Heart left ventricle (tissue), 16 donors: ENCODE measurements around the gene NRSN1. TPM values are rescaled to one million over a fixed set of nuclear protein-coding genes. Genes with fewer than 3 reads are reported as not detected.

Experiments used
- ATAC-seq, 4 donors: fragments of 200-7000 bp; cut with Tn5 transposase; one replicate each; pipeline ENCODE4 v1.9.1; 2020 to 2022; ENCODE audit warnings: moderate library complexity in 4 of 4, mild to moderate bottlenecking in 3 of 4, moderate number of reproducible peaks in 1 of 4
- DNase-seq, 5 donors: peaks; one replicate each; pipeline ENCODE4 v3.0.0-alpha.2; 2020
- H3K27ac ChIP-seq, 12 donors: fragments of 200-600 bp; sonication (generic) in 4 of 12; one replicate each; pipeline versions ENCODE4 v1.5.0 to v1.8.0; 2016 to 2022; ENCODE audit warnings: mild to moderate bottlenecking in 2 of 12
- H3K27me3 ChIP-seq, 9 donors: fragments of 200-600 bp; sonication (generic) in 2 of 9; one replicate each; pipeline versions ENCODE4 v1.5.1 to v1.8.0; 2016 to 2022; ENCODE audit warnings: mild to moderate bottlenecking in 3 of 9
- H3K36me3 ChIP-seq, 9 donors: fragments of 200-600 bp; sonication (generic) in 2 of 9; one replicate each; pipeline versions ENCODE4 v1.5.0 to v1.8.0; 2018 to 2022; ENCODE audit warnings: mild to moderate bottlenecking in 2 of 9
- H3K4me1 ChIP-seq, 12 donors: fragments of 200-600 bp; sonication (generic) in 4 of 12; one replicate each; pipeline versions ENCODE4 v1.5.0 to v1.8.0; 2016 to 2022; ENCODE audit warnings: mild to moderate bottlenecking in 3 of 12
- H3K4me3 ChIP-seq, 12 donors: fragments of 200-600 bp; sonication (generic) in 4 of 12; one replicate each; pipeline versions ENCODE4 v1.5.0 to v1.8.0; 2017 to 2022; ENCODE audit warnings: mild to moderate bottlenecking in 9 of 12, moderate library complexity in 4 of 12
- H3K9me3 ChIP-seq, 12 donors: fragments of 200-600 bp; sonication (generic) in 4 of 12; one replicate each; pipeline versions ENCODE4 v1.5.0 to v1.8.0; 2016 to 2022; ENCODE audit warnings: mild to moderate bottlenecking in 1 of 12
- CTCF ChIP-seq, 12 donors: fragments of 200-600 bp; sonication (generic) in 4 of 12; IDR thresholded peaks; one replicate each; pipeline versions ENCODE4 v1.5.0 to v1.8.0; 2018 to 2022; ENCODE audit warnings: antibody characterized with exemption in 12 of 12, mild to moderate bottlenecking in 5 of 12
- POLR2A ChIP-seq, 2 donors: fragments of 450-650 bp; IDR thresholded peaks; one replicate each; pipeline ENCODE4 v1.6.1; 2017; ENCODE audit warnings: antibody characterized with exemption in 2 of 2, mild to moderate bottlenecking in 2 of 2, moderate library complexity in 2 of 2
- WGBS, 4 donors: extraction: QIAGEN DNeasy Blood & Tissue Kit in 2 of 4; methylation state at CpG; one replicate each; pipeline versions ENCODE4 v1.1.5 to v1.1.7; 2013 to 2018; 5-methylcytosine and 5-hydroxymethylcytosine counted together
- intact Hi-C, 10 donors: fragments of 100-400 bp; cut with DNase I; formaldehyde crosslinking; loops; one replicate each; pipeline versions ENCODE4 v1.11.1 to v1.14.2; 2022
- polyA plus RNA-seq, 2 donors: library from polyadenylated mRNA; stranded (reverse); fragments of 200-250 nt; gene quantifications; one replicate each; pipeline ENCODE4 v1.2.3, GENCODE V29; 2013
- total RNA-seq, 9 donors: library from RNA; depleted of rRNA in 2 of 9; stranded (reverse); fragments of >200 nt in 2 of 9; fragmentation: NEBNext Ultra II Directional in 3 of 9; extraction: Animal tissue kit (Norgen Biotek cat#: 25700) in 3 of 9; gene quantifications; one replicate each; pipeline versions ENCODE4 v1.1.0 to v1.2.4, GENCODE V29; 2016 to 2023
- donor health status: ischemic (EF 13 %, LVEDD 7.1; RV severe dilation, severe dysfunction).
- donor health status: healthy with polysubstance abuse.
- donor health status: DM: no; HTN: yes; CAD: no.
- donor health status: DM: no; HTN: no; CAD: no.
- donor health status: ischemic (EF 25% LVEDD 6.9; RV normal size, moderate dysfunction).
- donor health status: ischemic (EF 25% LVEDD 5.7; RV mildly dilated, moderate dysfunction).
- donor health status: healthy.
- donor health status: DM: yes; HTN: yes; CAD: no.
- donor health status: ischemic (EF 35%, LVEDD 5.7; RV mildly dilated, moderate dysfunction).
- donor health status: nonischemic (EF 11% LVEDD 7.7; RV severe dilation, severe dysfunction).
- donor health status: DM: yes; HTN: yes; CAD: no.
- donor health status: PGD.
- donor health status: ischemic (EF 29% LVEDD 5.4; RV normal size, mild dysfunction).
- donor health status: nonischemic (EF 23%, LVEDD 6.1; RV moderate dilation, normal function).

NRSN1 gene
- total and polyA plus RNA-seq, 11 donors = not detected

DNA sequence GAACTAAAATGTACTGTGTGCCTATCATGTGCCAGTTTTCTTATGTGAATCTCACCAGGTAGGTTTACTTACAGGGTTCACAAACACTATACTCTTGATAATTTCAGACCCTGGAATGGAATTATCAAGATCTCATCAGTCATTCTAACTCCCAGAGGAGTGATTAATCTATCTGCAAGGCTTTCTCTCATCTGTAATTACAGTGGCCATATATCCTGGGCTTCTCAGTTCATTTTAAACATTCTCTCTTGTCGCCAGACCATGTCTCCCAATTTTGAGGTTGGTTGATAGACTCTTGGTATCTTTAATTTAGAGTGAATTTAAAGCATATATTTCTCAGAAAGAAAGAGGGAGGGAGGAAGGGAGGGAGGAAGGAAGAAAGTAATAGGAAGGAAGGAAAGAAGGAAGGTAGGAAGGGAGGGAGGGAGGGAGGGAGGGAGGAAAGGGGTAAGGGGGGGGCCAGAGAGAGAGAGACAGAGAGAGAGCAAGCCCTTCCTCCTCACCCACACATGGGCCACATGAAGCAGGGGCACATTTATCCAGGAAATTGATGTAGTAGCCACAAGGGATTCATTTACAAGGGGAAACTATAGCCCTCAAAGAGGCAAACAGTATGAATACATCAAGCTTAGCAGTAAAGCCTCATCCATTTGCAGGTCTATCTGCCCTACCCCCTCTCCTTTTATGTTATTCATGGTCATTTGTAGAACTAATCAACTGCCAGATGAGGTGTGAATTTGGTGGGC lies 25.8 kb upstream of the NRSN1 start:
- Histone ChIP-seq H3K4me3 (no peak overlapping the region), H3K9me3 (no peaks in the 10 kb centered on the region), H3K27ac (no peak overlapping the region), H3K36me3 (no peaks in the 10 kb centered on the region), H3K27me3 (peaks cover 0 to 15% (median 0%) of the 10 kb centered on the region in 9 donors), H3K4me1 (no peaks in the 10 kb centered on the region)
- DNase-seq = no peak
- no peak for ATAC-seq
- no peak for TF ChIP-seq POLR2A (IDR thresholded peaks at IDR 0.05)
- TF ChIP-seq CTCF (IDR thresholded peaks at IDR 0.05) = no peak
- intact Hi-C loops = no loop called here
- 62 to 76% (median 62%) methylated on average over 1 of the region's 1 CpG for WGBS, 4 donors

GRCh38 chr6:24100770-24101155 lies 25.3 kb upstream of the NRSN1 start:
- DNase-seq (no peak), ATAC-seq (no peak)
- Histone ChIP-seq H3K9me3 (no peaks in the 10 kb centered on the region), H3K4me1 (no peaks in the 10 kb centered on the region), H3K4me3 (no peak overlapping the region), H3K36me3 (no peaks in the 10 kb centered on the region), H3K27ac (no peak overlapping the region), H3K27me3 (peaks cover 0 to 15% (median 0%) of the 10 kb centered on the region in 9 donors)
- intact Hi-C loops = no loop called here
- 12 to 30% (median 25%) methylated on average over 2 of the region's 2 CpGs for WGBS, 4 donors
- no peak for TF ChIP-seq CTCF (IDR thresholded peaks at IDR 0.05)
- no peak for TF ChIP-seq POLR2A (IDR thresholded peaks at IDR 0.05)

GRCh38 chr6:24105191-24105590 lies 20.8 kb upstream of the NRSN1 start:
- DNase-seq (no peak), ATAC-seq (no peak)
- H3K4me1 ChIP-seq = no peaks in the 10 kb centered on the region
- 40 to 64% (median 52%) methylated on average over 2 of the region's 2 CpGs for WGBS, 4 donors
- TF ChIP-seq POLR2A (IDR thresholded peaks at IDR 0.05) (no peak), CTCF (IDR thresholded peaks at IDR 0.05) (no peak)
- no peak overlapping the region for H3K27ac ChIP-seq
- no peaks in the 10 kb centered on the region for H3K9me3 ChIP-seq
- H3K36me3 ChIP-seq = no peaks in the 10 kb centered on the region
- intact Hi-C loops = no loop called here
- H3K27me3 ChIP-seq = peaks cover 0 to 9% (median 0%) of the 10 kb centered on the region in 9 donors
- no peak overlapping the region for H3K4me3 ChIP-seq

DNA sequence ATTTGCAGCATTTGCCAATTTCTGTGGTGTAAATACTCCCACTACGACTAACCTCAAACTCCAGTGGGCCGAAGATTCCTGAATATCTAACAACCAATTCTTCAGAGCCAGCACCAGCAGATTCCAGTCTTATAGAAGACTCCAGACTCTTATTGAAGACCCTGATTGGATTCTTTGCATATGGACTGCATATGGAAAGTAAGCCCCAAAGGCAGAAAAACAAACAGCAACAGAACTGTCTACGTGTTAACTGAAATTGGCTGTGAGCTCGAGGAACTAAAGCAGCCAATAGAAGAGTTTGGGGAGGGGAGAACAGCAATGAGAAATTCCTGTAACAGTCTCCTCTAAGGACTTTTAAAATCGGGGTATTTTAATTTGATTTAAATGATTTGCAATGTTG lies 19.7 kb upstream of the NRSN1 start:
- no peaks in the 10 kb centered on the region for H3K4me1 ChIP-seq
- H3K9me3 ChIP-seq = no peaks in the 10 kb centered on the region
- 59 to 76% (median 70%) methylated on average over 5 of the region's 5 CpGs for WGBS, 4 donors
- no peak overlapping the region for H3K27ac ChIP-seq
- DNase-seq = no peak
- TF ChIP-seq CTCF (IDR thresholded peaks at IDR 0.05) = no peak
- no peak for TF ChIP-seq POLR2A (IDR thresholded peaks at IDR 0.05)
- H3K36me3 ChIP-seq = no peaks in the 10 kb centered on the region
- no peak for ATAC-seq
- intact Hi-C loops = no loop called here
- H3K4me3 ChIP-seq = no peak overlapping the region
- peaks cover 0 to 9% (median 0%) of the 10 kb centered on the region in 9 donors for H3K27me3 ChIP-seq
